Activated B cell treated with CpG ODN at 0.5 μM for 24 hours (primary cell): ENCODE measurements around the gene ELOF1. TPM values are rescaled to one million over a fixed set of nuclear protein-coding genes. Genes with fewer than 3 reads are reported as not detected.
A peak's percentile ranks its signal among the peaks of the same experiment; 100 is the strongest.

Experiments
- ATAC-seq: fragments of 200-7000 bp; cut with Tn5 transposase; one replicate; pipeline ENCODE4 v1.10.0; 2021; ENCODE audit warnings: low read depth, mild to moderate bottlenecking, moderate library complexity
- CTCF ChIA-PET: fragments of 350-600 bp; sonication (Branson Sonifier 250); formaldehyde crosslinking; loops from one replicate; lab custom pipeline; 2021; ENCODE audit warnings: antibody characterized with exemption; lab: Charles Lee
- POLR2A ChIA-PET: fragments of 350-600 bp; sonication (Branson Sonifier 250); formaldehyde crosslinking; loops from one replicate; lab custom pipeline; 2021; ENCODE audit warnings: antibody characterized with exemption; lab: Charles Lee
- DNase-seq: peaks from one replicate; pipeline ENCODE4 v3.0.0; 2022
- H3K27ac Mint-ChIP-seq: one replicate; pipeline ENCODE4 v1.8.0; 2020; ENCODE audit warnings: mixed read lengths
- H3K27me3 Mint-ChIP-seq: one replicate; pipeline ENCODE4 v1.8.0; 2021; ENCODE audit warnings: mixed read lengths
- H3K36me3 Mint-ChIP-seq: one replicate; pipeline ENCODE4 v1.8.0; 2021; ENCODE audit warnings: low read depth, mixed read lengths
- H3K4me1 Mint-ChIP-seq: one replicate; pipeline ENCODE4 v1.8.0; 2021; ENCODE audit warnings: mixed read lengths
- H3K4me3 Mint-ChIP-seq: one replicate; pipeline ENCODE4 v1.8.0; 2020; ENCODE audit warnings: mild to moderate bottlenecking, mixed read lengths
- H3K9me3 Mint-ChIP-seq: one replicate; pipeline ENCODE4 v1.8.0; 2020; ENCODE audit warnings: mixed read lengths
- CTCF ChIP-seq: fragments of 200-600 bp; IDR thresholded peaks from one replicate; pipeline ENCODE4 v1.8.0; 2022; ENCODE audit warnings: antibody characterized with exemption, mild to moderate bottlenecking
- intact Hi-C: fragments of 100-400 bp; cut with micrococcal nuclease; formaldehyde crosslinking; loops from one replicate; pipeline ENCODE4 v1.15.1; 2024
- total RNA-seq: library from RNA; stranded (reverse); gene quantifications from 2 replicates; pipeline ENCODE4 v1.2.3, GENCODE V29; 2022

The ELOF1 gene
- total RNA-seq, 1 donor from 2014 or later, result 61.7 TPM

GRCh38 chr19:11597202-11598102 is 38.4 kb upstream of the ELOF1 start, which contains the start of gene ZNF627:
Gene ZNF627, plus strand, starts transcription at chr19:11597483. Its CDS starts 145 bp downstream, at chr19:11597628.
- intact Hi-C loops, result loop anchor here (1.0 to 2.0 kb wide), 6 partner anchors 42 to 251 kb away; partner anchors contain the start of genes ECSIT, ZNF439, ZNF653 and ZNF823
- ATAC-seq (peak; percentile 99), DNase-seq (peak; percentile 91)
- CTCF ChIA-PET, result no interaction called here
- no peak for TF ChIP-seq CTCF
- Mint-ChIP-seq H3K27me3 (no peaks in the 10 kb centered on the region), H3K27ac (peak within 1 kb of the TSS; percentile 87), H3K9me3 (no peaks in the 10 kb centered on the region), H3K4me3 (peak within 1 kb of the TSS; percentile 88), H3K36me3 (peaks cover 16% of the 10 kb centered on the region), H3K4me1 (peaks cover 47% of the 10 kb centered on the region)
- POLR2A ChIA-PET, result interaction anchor here (0.6 to 1.2 kb wide), 28 partner anchors 12 to 1936 kb away, joined by 3 to 11 read pairs (median 4); partner anchors contain the start of genes ELOF1, SWSAP1, ZNF441 and ZNF653

- TF ChIP-seq CTCF, result no peak
- intact Hi-C loops, result loop anchor here (2.0 kb wide), 4 partner anchors 67 to 253 kb away; partner anchors contain the start of genes ECSIT, ZNF439 and ZNF823
- ChIA-PET POLR2A (interaction anchor here (0.8 to 1.2 kb wide), 4 partner anchors 12 to 37 kb away, joined by 3 to 6 read pairs (median 3); partner anchors contain the start of gene ELOF1), CTCF (interaction anchor here (1.4 kb wide), 1 partner anchor 36 kb away, joined by 3 read pairs; no protein-coding TSS in a partner anchor)
- ATAC-seq (no peak), DNase-seq (no peak)
- H3K4me3 Mint-ChIP-seq, result no peak overlapping the region
- peaks cover 39% of the 10 kb centered on the region for H3K4me1 Mint-ChIP-seq
- H3K9me3 Mint-ChIP-seq, result no peaks in the 10 kb centered on the region
- no peaks in the 10 kb centered on the region for H3K27me3 Mint-ChIP-seq
- no peak overlapping the region for H3K27ac Mint-ChIP-seq
- peaks cover 11% of the 10 kb centered on the region for H3K36me3 Mint-ChIP-seq
Observed at GRCh38 chr19:11596156-11596555, 37.1 kb upstream of the ELOF1 start.

- H3K27ac Mint-ChIP-seq, result no peak overlapping the region
- ChIA-PET CTCF (interaction anchor here (1.6 to 2.3 kb wide), 2 partner anchors 34 to 112 kb away, joined by 4 to 8 read pairs; partner anchors contain the start of gene ELOF1), POLR2A (interaction anchor here (0.6 to 0.7 kb wide), 2 partner anchors 30 to 58 kb away, joined by 3 to 6 read pairs; no protein-coding TSS in a partner anchor)
- H3K4me3 Mint-ChIP-seq, result no peak overlapping the region
- TF ChIP-seq CTCF, result no peak
- ATAC-seq, result no peak
- H3K27me3 Mint-ChIP-seq, result no peaks in the 10 kb centered on the region
- peaks cover 24% of the 10 kb centered on the region for H3K4me1 Mint-ChIP-seq
- H3K36me3 Mint-ChIP-seq, result peaks cover 4% of the 10 kb centered on the region
- no peak for DNase-seq
- no peaks in the 10 kb centered on the region for H3K9me3 Mint-ChIP-seq
- intact Hi-C loops, result no loop called here
Observed at GRCh38 chr19:11594084-11594483, 35.1 kb upstream of the ELOF1 start.

- no peak overlapping the region for H3K27ac Mint-ChIP-seq
- ATAC-seq, result no peak
- no peak for TF ChIP-seq CTCF
Observed at GRCh38 chr19:11587975-11588631, 29.1 kb upstream of the ELOF1 start.

More at GRCh38 chr19:11587975-11588631, 29.1 kb upstream of the ELOF1 start:
- intact Hi-C loops, result loop anchor here (1.0 to 10.0 kb wide), 8 partner anchors 28 to 293 kb away; partner anchors contain the start of genes ODAD3, PRKCSH, TSPAN16 and ZNF653
- Mint-ChIP-seq H3K36me3 (no peaks in the 10 kb centered on the region), H3K4me3 (no peak overlapping the region), H3K4me1 (peaks cover 49% of the 10 kb centered on the region), H3K9me3 (no peaks in the 10 kb centered on the region), H3K27me3 (no peaks in the 10 kb centered on the region)
- no peak for DNase-seq
- POLR2A ChIA-PET, result interaction anchor here (1.0 to 1.2 kb wide), 3 partner anchors 10 to 52 kb away, joined by 3 to 6 read pairs (median 4); no protein-coding TSS in a partner anchor
- CTCF ChIA-PET, result interaction anchor here (0.8 to 9.4 kb wide), 6 partner anchors 25 to 207 kb away, joined by 3 to 70 read pairs (median 4); partner anchors contain the start of gene ELOF1
